D721Med (cell line): Measurements from ENCODE around the gene APOM.

Experiments used
- DNase-seq: peaks from one replicate; pipeline ENCODE4 v3.0.0; 2011; ENCODE audit warnings: low spot score; ENCODE audit not compliant: insufficient read length
- FAIRE-seq: peaks from 2 replicates; lab custom pipeline; 2011; peaks lifted over from hg19 to GRCh38; lab: Jason Lieb, UNC
- CTCF ChIP-seq: IDR thresholded peaks from 2 replicates; pipeline ENCODE4 v1.5.1; 2012; ENCODE audit warnings: mild to moderate bottlenecking, control low read depth; ENCODE audit not compliant: insufficient read depth; ENCODE audit errors: missing control alignments

Gene APOM

GRCh38 chr6:31622684-31623091 lies 33.0 kb upstream of the APOM start:
- TF ChIP-seq CTCF, result no peak
- no peak for FAIRE-seq
- no peak for DNase-seq

GRCh38 chr6:31624070-31624469 lies 31.6 kb upstream of the APOM start:
- DNase-seq (no peak), FAIRE-seq (no peak)
- TF ChIP-seq CTCF, result no peak

GRCh38 chr6:31626952-31627351 lies 28.7 kb upstream of the APOM start:
- DNase-seq (no peak), FAIRE-seq (no peak)
- TF ChIP-seq CTCF, result no peak

GRCh38 chr6:31627690-31628287 lies 27.9 kb upstream of the APOM start:
- FAIRE-seq (no peak), DNase-seq (no peak)
- no peak for TF ChIP-seq CTCF

GRCh38 chr6:31629014-31629413 lies 26.7 kb upstream of the APOM start:
- FAIRE-seq (no peak), DNase-seq (no peak)
- no peak for TF ChIP-seq CTCF

- FAIRE-seq, result no peak
These were observed 25.3 kb upstream of the APOM start for GRCh38 chr6:31630177-31630934.

More at GRCh38 chr6:31630177-31630934, 25.3 kb upstream of the APOM start:
- no peak for DNase-seq
- no peak for TF ChIP-seq CTCF
